GM12878 (cell line): ENCODE measurements around the gene FBXW12. TPM values are rescaled to one million over a fixed set of nuclear protein-coding genes. Genes with fewer than 3 reads are reported as not detected.

Experiments
- ATAC-seq: fragments of 200-7000 bp; cut with Tn5 transposase; 3 replicates; pipeline ENCODE4 v1.9.1; 2020; ENCODE audit warnings: mild to moderate bottlenecking, moderate library complexity
- BruUV-seq: library from RNA; stranded (reverse); fragments of 400-500 nt; replicated peaks from 2 replicates; lab custom pipeline; 2021; lab: Mats Ljungman, UMichigan
- CTCF ChIA-PET: fragments of 300-600 bp; sonication (Branson Sonifier 250); formaldehyde crosslinking; extraction: SDS; loops from one replicate; lab custom pipeline; 2021; ENCODE audit warnings: inconsistent platforms; lab: Yijun Ruan, JAX
- POLR2A ChIA-PET: fragments of 350-600 bp; formaldehyde crosslinking; extraction: SDS; loops from one replicate; lab custom pipeline; 2021; ENCODE audit warnings: inconsistent platforms; lab: Charles Lee
- RAD21 ChIA-PET: fragments of 300-600 bp; sonication (Branson Sonifier 250); formaldehyde crosslinking; loops from one replicate; lab custom pipeline; 2023; ENCODE audit warnings: antibody characterized with exemption; ENCODE audit not compliant: unreplicated experiment; lab: Charles Lee
- SMC1A ChIA-PET: fragments of 300-600 bp; sonication (Branson Sonifier 250); formaldehyde crosslinking; loops from one replicate; lab custom pipeline; 2023; ENCODE audit not compliant: unreplicated experiment, uncharacterized antibody; lab: Charles Lee
- DNase-seq: peaks from one replicate; pipeline ENCODE4 v3.0.0-alpha.2; 2011; ENCODE audit warnings: low read depth, low spot score
- FAIRE-seq: peaks from 3 replicates; lab custom pipeline; 2011; peaks lifted over from hg19 to GRCh38; lab: Jason Lieb, UNC
- H2AFZ ChIP-seq: 2 replicates; pipeline ENCODE4 v1.6.0; 2011; ENCODE audit warnings: low read depth, low read length, control low read depth; ENCODE audit not compliant: control insufficient read depth
- H3K27ac ChIP-seq: 2 replicates; pipeline ENCODE4 v1.5.1; 2011; ENCODE audit warnings: control low read depth; ENCODE audit not compliant: control insufficient read depth, insufficient read depth
- H3K27me3 ChIP-seq, 2 experiments: replicated peaks in 1 of 2; 2 replicates each; pipeline versions ENCODE4 v1.6.0 to v1.6.1; 2011; ENCODE audit warnings: low read length in 1 of 2; ENCODE audit not compliant: control insufficient read depth in 2 of 2, insufficient read depth in 2 of 2
- H3K36me3 ChIP-seq, 2 experiments: 2 replicates each; pipeline ENCODE4 v1.5.1; 2011; ENCODE audit warnings: low read length in 1 of 2; ENCODE audit not compliant: control insufficient read depth in 2 of 2, insufficient read depth in 2 of 2
- H3K4me1 ChIP-seq: 2 replicates; pipeline ENCODE4 v1.6.1; 2011; ENCODE audit warnings: mild to moderate bottlenecking, low read length, moderate library complexity, mixed read lengths; ENCODE audit not compliant: control insufficient read depth, insufficient read depth
- H3K4me2 ChIP-seq: 2 replicates; pipeline ENCODE4 v1.6.0; 2011; ENCODE audit warnings: control low read depth; ENCODE audit not compliant: control insufficient read depth, insufficient read depth
- H3K4me3 ChIP-seq: fragments of 200-600 bp; sonication (generic); 2 replicates; pipeline ENCODE4 v1.5.1; 2016
- H3K79me2 ChIP-seq: 2 replicates; pipeline ENCODE4 v1.6.0; 2011; ENCODE audit warnings: low read length; ENCODE audit not compliant: control insufficient read depth, insufficient read depth
- H3K9ac ChIP-seq: 2 replicates; pipeline ENCODE4 v1.8.0; 2011; ENCODE audit warnings: low read length, control low read depth, mixed read lengths; ENCODE audit not compliant: control insufficient read depth, insufficient read depth
- H3K9me3 ChIP-seq: replicated peaks from 3 replicates; pipeline ENCODE4 v1.5.1; 2011; ENCODE audit warnings: mild to moderate bottlenecking, low read length; ENCODE audit not compliant: control insufficient read depth, insufficient read depth
- H4K20me1 ChIP-seq: 2 replicates; pipeline ENCODE4 v1.6.0; 2011; ENCODE audit not compliant: control insufficient read depth, insufficient read depth
- ATF3 ChIP-seq: IDR thresholded peaks from 2 replicates; pipeline ENCODE4 v1.6.1; 2011; ENCODE audit warnings: low read depth, mild to moderate bottlenecking, low read length, moderate library complexity, borderline replicate concordance; ENCODE audit errors: extremely low read depth
- EED ChIP-seq: sonication (generic); IDR thresholded peaks from 2 replicates; pipeline ENCODE4 v1.6.1; 2016; ENCODE audit warnings: antibody characterized with exemption, low read depth
- GABPA ChIP-seq: IDR thresholded peaks from 2 replicates; pipeline ENCODE4 v1.6.1; 2014; ENCODE audit warnings: antibody characterized with exemption, low read depth, mild to moderate bottlenecking, inconsistent platforms
- KLF5 ChIP-seq: fragments of 450-650 bp; IDR thresholded peaks from 2 replicates; pipeline ENCODE4 v1.6.1; 2014; ENCODE audit warnings: mild to moderate bottlenecking; ENCODE audit not compliant: partially characterized antibody
- MEF2B ChIP-seq: fragments of 450-650 bp; IDR thresholded peaks from 2 replicates; pipeline ENCODE4 v1.6.1; 2018; ENCODE audit warnings: mild to moderate bottlenecking, moderate library complexity; ENCODE audit not compliant: partially characterized antibody, poor library complexity, severe bottlenecking
- NFYB ChIP-seq: IDR thresholded peaks from 2 replicates; pipeline ENCODE4 v1.6.1; 2011; ENCODE audit warnings: low read depth, mild to moderate bottlenecking, low read length, improper control_type of control experiment, moderate library complexity; ENCODE audit not compliant: insufficient read depth
- RBBP5 ChIP-seq: fragments of 200-600 bp; sonication (generic); conservative IDR thresholded peaks from 2 replicates; pipeline ENCODE4 v1.6.1; 2016
- RFX5 ChIP-seq: IDR thresholded peaks from 2 replicates; pipeline ENCODE4 v1.6.1; 2011; ENCODE audit warnings: low read depth, low read length, improper control_type of control experiment
- SIN3A ChIP-seq: IDR thresholded peaks from 2 replicates; pipeline ENCODE4 v1.6.1; 2012; ENCODE audit warnings: low read depth, low read length, improper control_type of control experiment
- SMARCA5 ChIP-seq: fragments of 450-650 bp; IDR thresholded peaks from 2 replicates; pipeline ENCODE4 v1.6.1; 2017; ENCODE audit warnings: mild to moderate bottlenecking
- SREBF1 ChIP-seq: IDR thresholded peaks from 2 replicates; pipeline ENCODE4 v1.6.1; 2012; ENCODE audit warnings: mild to moderate bottlenecking, low read length
- ZBTB4 ChIP-seq: fragments of 450-650 bp; formaldehyde crosslinking; IDR thresholded peaks from 2 replicates; pipeline ENCODE4 v1.4.0; 2022; ENCODE audit warnings: mild to moderate bottlenecking, moderate library complexity
- ZNF622 ChIP-seq: fragments of 450-650 bp; IDR thresholded peaks from 2 replicates; pipeline ENCODE4 v1.6.1; 2017; ENCODE audit warnings: mild to moderate bottlenecking, inconsistent platforms
- WGBS: methylation state at CpG from one replicate; pipeline ENCODE4 v1.1.6; 2016; ENCODE audit warnings: low lambda C conversion rate; ENCODE audit not compliant: insufficient replicate concordance, insufficient coverage; ENCODE audit errors: missing lambda C conversion rate; 5-methylcytosine and 5-hydroxymethylcytosine counted together
- in situ Hi-C: fragments of 300-500 bp; cut with MboI; formaldehyde crosslinking; loops from 9 replicates; pipeline ENCODE4 v1.14.3; 2018; ENCODE audit warnings: mixed read lengths
- intact Hi-C: fragments of 100-400 bp; cut with micrococcal nuclease; formaldehyde crosslinking; loops from one replicate; pipeline ENCODE4 v1.14.2; 2022; ENCODE audit not compliant: unreplicated experiment
- polyA plus RNA-seq, 11 experiments: library from polyadenylated mRNA; depleted of rRNA in 4 of 11; unstranded in 6 of 11; stranded (reverse) in 5 of 11; fragments of >200 nt; fragmentation: Nextera tagmentation in 4 of 11; fragmentation: Illumina TruSeq in 1 of 11; extraction: Ambion mirVana in 4 of 11; extraction: Trizol in 1 of 11; gene quantifications; 1 replicate in 1 of 11; 2 replicates in 10 of 11; pipeline versions ENCODE4 v1.2.1 to v1.2.3, GENCODE V29; 2011 to 2016; ENCODE audit warnings: inconsistent platforms in 2 of 11, missing spikeins in 2 of 11, low read depth in 1 of 11
- total RNA-seq, 4 experiments: library from RNA; depleted of rRNA in 3 of 4; stranded (reverse); fragments of >200 nt in 3 of 4; fragmentation: Illumina TruSeq in 1 of 4; extraction: Trizol in 1 of 4; gene quantifications; 2 replicates each; pipeline versions ENCODE4 v1.2.1 to v1.2.3, GENCODE V29; 2013 to 2021

Gene FBXW12
- total and polyA plus RNA-seq, 10 of the 15 experiments (the other 5 are each of a cell fraction or from before 2014, with no cell fraction given) = 0.04 to 0.18 (median 0.12) TPM; not detected in 4

- DNase-seq = no peak
- intact Hi-C loops = no loop called here
- no peaks in the 10 kb centered on the region for H3K9me3 ChIP-seq
- BruUV-seq = no TSS peak
- POLR2A ChIA-PET = interaction anchor here (0.6 kb wide), 1 partner anchor 146 kb away, joined by 6 read pairs; no protein-coding TSS in a partner anchor
- H3K9ac ChIP-seq = no peak overlapping the region
- WGBS = 40% methylated on average over 2 of the region's 2 CpGs
- H4K20me1 ChIP-seq = no peaks in the 10 kb centered on the region
- H3K4me3 ChIP-seq = no peak overlapping the region
- CTCF ChIA-PET = interaction anchor here (4.9 kb wide), 1 partner anchor 42 kb away, joined by 20 read pairs; no protein-coding TSS in a partner anchor
- H3K27me3 ChIP-seq = no peaks in the 10 kb centered on the region
- H2AFZ ChIP-seq = no peak overlapping the region
- ATAC-seq = no peak
- no peak for FAIRE-seq
- H3K79me2 ChIP-seq = no peaks in the 10 kb centered on the region
- no peaks in the 10 kb centered on the region for H3K36me3 ChIP-seq
- no peak for TF ChIP-seq ATF3
- no peak for TF ChIP-seq MEF2B
- no peak for TF ChIP-seq GABPA
- TF ChIP-seq SREBF1 = no peak
- no peak for TF ChIP-seq KLF5
- TF ChIP-seq RBBP5 = no peak
- TF ChIP-seq, all 136 proteins: peak for 0
- Histone ChIP-seq H3K4me1 (no peaks in the 10 kb centered on the region), H3K4me2 (no peak overlapping the region), H3K27ac (no peak overlapping the region)
- RAD21 ChIA-PET = no interaction called here
- SMC1A ChIA-PET = interaction anchor here (2.8 kb wide), 1 partner anchor 42 kb away, joined by 12 read pairs; no protein-coding TSS in a partner anchor
- in situ Hi-C loops = no loop called here
These were observed 22.4 kb downstream of the FBXW12 start for GRCh38 chr3:48394391-48394790.

GRCh38 chr3:48395714-48396113, 23.7 kb downstream of the FBXW12 start:
- ChIA-PET POLR2A (no interaction called here), RAD21 (interaction anchor here (2.4 kb wide), 1 partner anchor 40 kb away, joined by 9 read pairs; no protein-coding TSS in a partner anchor), CTCF (interaction anchor here (1.0 to 2.2 kb wide), 2 partner anchors 38 to 41 kb away, joined by 3 to 6 read pairs; no protein-coding TSS in a partner anchor), SMC1A (interaction anchor here (2.8 kb wide), 1 partner anchor 41 kb away, joined by 12 read pairs; no protein-coding TSS in a partner anchor)
- no peaks in the 10 kb centered on the region for H3K79me2 ChIP-seq
- no TSS peak for BruUV-seq
- H3K4me1 ChIP-seq = no peaks in the 10 kb centered on the region
- in situ Hi-C loops = no loop called here
- no peaks in the 10 kb centered on the region for H4K20me1 ChIP-seq
- no peaks in the 10 kb centered on the region for H3K27me3 ChIP-seq
- WGBS = 23% methylated on average over 3 of the region's 3 CpGs
- H3K27ac ChIP-seq = no peak overlapping the region
- H3K4me2 ChIP-seq = no peak overlapping the region
- no peak overlapping the region for H3K9ac ChIP-seq
- no peaks in the 10 kb centered on the region for H3K36me3 ChIP-seq
- DNase-seq = no peak
- no peak overlapping the region for H3K4me3 ChIP-seq
- FAIRE-seq = no peak
- ATAC-seq = no peak
- intact Hi-C loops = no loop called here
- no peaks in the 10 kb centered on the region for H3K9me3 ChIP-seq
- H2AFZ ChIP-seq = no peak overlapping the region
- TF ChIP-seq SIN3A (no peak), EED (no peak), NFYB (no peak), RFX5 (no peak), ZBTB4 (CRISPR knock-in tag) (no peak), ZNF622 (no peak), SMARCA5 (no peak)
